Effector CD8-positive, alpha-beta T cell (primary cell): Measurements from ENCODE around the gene MAP2K3.

Source experiments
- DNase-seq: peaks from one replicate; lab custom pipeline; 2025; lab: John Stamatoyannopoulos, UW

The MAP2K3 gene

GRCh38 chr17:21282850-21283249, 1.7 kb upstream of the MAP2K3 start:
- no peak for DNase-seq

- no peak for DNase-seq
Measured at GRCh38 chr17:21283482-21284318, 811 bp upstream of the MAP2K3 start.

- no peak for DNase-seq
Measured at GRCh38 chr17:21285164-21286065, 904 bp downstream of the MAP2K3 start.

- DNase-seq = no peak
Measured at GRCh38 chr17:21286066-21286770, 1.7 kb downstream of the MAP2K3 start.

DNA sequence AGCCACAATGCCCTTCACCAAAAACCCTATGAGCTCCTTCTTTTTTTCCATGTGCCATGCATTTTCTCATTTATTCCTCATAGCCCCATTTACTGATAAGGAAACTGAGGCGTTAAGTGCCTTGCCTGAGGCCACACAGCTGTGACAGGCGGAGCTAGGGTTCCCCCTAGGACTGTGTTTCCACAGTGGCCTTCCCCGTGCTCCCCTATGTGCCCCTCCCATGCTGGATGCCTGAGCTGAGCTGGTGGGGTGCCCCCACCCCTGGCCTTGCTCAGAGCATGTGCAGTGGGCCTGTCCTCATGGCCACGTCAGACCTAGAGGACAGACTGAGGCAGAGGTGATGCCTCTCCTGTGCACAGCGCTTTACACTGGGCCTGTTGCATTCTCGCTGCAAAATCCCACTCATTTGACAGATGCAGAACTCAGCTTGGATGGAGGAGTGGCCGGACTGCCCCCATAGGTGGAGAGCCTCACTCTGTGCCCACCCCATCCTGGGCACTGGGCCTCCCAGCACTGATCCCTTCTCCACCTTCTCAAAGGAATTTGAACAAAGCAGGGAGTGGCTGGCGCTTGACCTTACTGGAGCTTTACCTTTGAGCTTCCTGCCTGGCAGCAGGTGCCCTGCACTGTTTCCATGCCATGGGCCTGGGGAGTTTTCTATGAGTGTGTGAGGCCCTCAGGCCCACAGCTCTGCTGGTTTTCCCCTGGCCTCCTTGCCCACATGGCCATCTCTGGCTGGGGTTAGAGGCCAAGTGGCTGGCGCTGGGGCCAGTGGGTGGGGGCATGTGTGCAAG, 2.6 kb downstream of the MAP2K3 start:
- no peak for DNase-seq

GRCh38 chr17:21287703-21288449, 3.4 kb downstream of the MAP2K3 start:
- DNase-seq = peak; percentile 87

DNA sequence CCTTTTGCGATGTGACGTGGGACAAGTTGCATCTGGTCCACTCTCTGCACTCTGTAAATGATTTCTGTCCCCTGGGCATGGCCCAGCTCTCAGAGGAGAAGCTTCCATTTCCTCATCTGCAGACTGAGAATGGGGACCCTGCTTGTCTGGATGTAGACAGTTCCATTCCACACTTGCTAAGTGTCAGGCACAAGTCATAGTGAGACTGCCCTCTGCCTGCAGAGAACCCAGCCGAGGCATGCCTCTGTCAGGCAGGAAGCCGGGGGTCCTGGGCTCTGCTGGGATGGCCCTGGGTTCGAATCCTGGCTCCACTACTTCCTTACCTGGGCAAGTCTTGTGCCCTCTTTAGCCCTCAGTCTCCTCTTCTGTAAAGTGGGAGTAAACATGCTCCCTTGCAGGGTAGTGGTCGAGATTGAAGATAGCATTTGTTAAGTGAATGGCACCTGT, 4.1 kb downstream of the MAP2K3 start:
- no peak for DNase-seq

GRCh38 chr17:21289175-21289901, 4.8 kb downstream of the MAP2K3 start:
- no peak for DNase-seq

DNA sequence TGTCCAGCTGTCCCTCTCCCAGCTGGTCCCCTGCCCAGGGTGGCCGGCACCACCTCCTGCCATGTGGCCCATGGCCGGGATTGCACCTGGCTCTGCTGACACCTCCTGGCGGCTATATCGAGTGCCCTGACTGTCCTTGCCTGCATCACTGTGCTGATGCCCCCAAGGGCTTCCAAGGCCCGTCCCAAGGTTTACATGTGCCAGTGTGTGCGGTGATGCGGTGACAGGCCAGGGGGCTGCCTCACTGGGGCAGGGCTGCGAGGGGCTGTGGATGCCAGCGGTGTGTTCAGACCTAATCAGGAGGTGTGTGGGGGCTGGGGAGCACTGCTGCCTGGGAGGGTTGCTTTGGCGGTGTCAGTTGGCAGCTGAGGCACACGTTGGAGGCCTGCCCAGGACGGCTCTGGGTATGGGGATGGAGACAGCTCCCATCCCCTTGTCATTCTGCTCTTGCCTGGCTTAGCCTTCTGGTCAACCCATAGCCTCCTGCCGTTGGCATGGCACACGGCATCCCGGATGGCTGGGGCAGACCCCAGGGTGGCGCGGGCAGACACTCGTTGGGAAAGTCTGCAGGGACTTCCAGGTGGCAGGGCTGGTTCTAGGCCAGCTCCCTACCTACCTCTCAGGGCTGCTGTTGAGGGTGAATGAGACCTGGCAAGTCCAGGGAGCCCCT, 5.5 kb downstream of the MAP2K3 start:
- no peak for DNase-seq

GRCh38 chr17:21291357-21291756, 6.8 kb downstream of the MAP2K3 start:
- DNase-seq = no peak

- DNase-seq = no peak
Measured at GRCh38 chr17:21291862-21292261, 7.4 kb downstream of the MAP2K3 start.

DNA sequence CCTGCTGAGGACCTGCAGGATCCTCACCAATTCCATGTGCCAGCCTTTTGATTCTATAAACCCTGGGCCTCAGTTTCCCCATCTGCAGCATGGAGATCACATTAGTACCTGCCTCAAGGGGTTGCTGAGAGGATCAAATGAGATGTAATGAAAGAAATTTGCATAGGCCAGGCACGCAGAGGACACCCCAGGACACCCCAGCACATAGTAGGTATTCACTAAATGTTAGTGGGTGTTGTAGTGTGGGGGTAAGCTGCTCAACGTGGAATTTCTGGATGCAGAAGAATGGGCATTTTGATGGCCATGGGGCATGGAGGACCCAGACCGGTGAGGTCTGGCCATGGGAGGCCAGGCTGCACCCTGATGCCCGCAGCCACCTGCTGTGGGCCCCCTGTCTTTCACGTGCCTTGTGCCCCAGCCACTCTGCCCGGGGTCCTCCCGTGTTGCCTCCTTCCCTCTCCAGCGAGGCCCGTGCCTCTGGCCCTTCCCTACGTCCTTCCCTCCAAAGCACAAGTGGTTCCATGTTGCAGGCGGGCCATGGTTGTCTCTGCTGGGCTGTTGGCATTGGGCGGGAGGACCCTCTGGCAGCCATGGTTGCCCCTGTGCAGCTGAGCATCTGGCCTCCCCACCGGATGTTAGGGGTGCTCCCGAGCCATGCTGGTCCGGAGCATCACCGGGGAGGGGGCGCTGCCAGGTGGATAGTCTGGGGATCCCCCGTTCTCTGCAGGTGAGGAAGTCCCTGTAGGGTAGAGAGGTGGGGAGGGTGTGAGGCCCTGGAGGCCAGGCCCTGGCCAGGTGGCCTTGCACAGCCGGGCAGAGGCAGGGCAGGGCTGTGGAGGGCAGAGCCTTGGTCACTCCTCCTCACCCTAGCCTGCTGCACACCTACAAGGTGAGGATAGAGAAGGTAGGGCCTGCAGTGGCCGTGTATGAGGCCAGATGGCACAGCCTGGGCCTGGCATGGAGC, 8.6 kb downstream of the MAP2K3 start:
- no peak for DNase-seq

DNA sequence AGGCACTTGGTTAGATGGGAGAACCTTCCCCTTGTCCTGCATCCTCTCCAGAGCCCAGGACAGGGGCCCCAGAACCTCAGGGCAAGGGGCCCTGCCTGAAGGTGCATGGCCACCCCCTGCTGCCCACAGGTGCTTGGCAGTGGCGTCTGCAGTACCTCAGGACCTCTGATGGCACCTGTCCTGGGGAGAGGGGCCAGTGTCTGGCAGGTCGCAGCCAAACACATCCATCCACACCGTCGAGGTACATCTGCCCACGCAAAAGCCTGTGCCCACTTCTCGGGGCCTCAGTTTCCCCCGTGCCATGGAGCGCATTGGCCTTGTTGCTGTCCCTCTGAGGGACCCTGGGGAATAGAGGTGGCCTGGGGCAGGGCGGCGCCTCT, 9.3 kb downstream of the MAP2K3 start:
- no peak for DNase-seq

DNA sequence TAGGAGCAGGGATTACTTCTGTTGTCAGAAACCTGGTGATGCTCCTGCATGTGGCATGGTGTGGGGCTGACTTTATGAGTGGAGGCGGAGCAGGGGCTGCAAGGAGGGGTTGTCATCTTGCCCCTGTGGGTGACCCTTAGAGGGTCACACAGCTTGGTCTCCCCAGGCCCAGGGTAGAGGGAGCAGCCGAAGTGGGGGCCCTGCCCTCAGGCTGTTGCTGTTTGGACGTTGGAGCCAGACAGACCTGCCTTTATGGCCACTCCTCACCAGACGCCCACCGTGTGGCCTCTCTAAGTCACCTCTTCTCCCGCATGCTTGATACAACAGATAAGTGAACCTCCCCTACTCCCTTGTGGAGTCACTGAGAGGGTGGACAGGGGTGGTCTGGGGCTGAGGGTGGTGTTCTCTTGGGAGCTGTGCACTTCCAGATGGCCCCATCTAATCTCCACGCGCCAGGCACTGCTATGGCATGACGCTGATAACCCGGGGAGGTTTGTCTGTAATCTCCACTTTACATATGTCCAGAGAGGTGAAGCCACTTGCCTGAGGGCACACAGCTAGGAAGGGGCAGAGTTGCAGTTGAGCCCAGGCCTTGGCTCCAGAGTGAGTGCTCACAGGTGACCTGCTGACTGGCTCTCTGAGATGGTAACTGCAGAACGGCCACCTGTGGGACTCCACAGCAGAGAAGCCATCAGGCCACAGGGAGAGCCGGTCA, 10.0 kb downstream of the MAP2K3 start:
- no peak for DNase-seq

DNA sequence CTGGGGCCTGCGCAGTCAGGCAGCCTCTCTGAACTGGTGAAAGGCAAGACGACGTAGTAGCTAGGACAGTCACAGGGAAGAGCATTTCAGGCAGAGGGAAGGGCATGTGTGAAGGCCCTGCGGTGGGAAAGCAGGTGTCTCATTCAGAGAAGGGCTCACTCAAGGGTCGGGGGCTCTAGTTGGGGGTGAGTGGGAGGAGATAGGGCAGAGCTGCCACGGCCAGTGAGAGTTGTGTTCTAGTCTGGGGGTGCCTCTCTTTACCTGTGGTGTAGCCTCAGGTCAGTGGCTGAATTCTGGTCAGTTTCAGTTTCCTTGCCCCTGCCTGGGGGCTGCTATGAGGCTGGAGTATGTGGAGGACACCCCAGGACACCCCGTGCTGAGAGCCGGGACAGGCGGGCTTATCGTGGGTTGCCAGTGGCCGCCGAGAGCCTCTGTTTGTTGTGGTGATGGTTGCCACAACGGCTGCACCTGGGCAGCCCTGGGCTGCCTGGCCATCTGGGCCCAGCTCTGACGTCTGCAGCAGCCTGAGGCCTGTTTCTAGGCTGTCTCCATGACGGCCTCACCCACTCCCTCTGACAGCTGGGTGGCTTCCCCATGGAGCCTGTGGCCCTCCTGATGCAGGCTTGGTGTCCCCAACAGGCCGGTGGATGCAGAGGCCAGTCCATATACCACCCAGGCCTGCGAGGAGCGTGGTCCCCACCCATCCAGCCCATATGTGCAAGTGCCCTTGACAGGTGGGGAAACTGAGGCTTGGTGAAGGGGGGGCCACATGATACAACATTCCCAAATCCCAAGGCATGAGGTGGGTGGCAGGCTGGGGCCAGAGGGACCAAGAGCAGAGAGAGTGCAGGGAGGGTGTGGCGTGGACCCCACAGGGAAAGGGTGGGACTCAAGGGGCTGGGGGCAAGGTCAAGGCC, 10.8 kb downstream of the MAP2K3 start:
- DNase-seq = no peak
